Activated CD4-positive, alpha-beta T cell treated with anti-CD3 and anti-CD28 coated beads for 48 hours (primary cell): ENCODE measurements around the gene NKAPD1.
"Not testable (repeated sequence)": the region's sequence is repeated elsewhere in the genome, so short reads cannot be mapped to it uniquely, and the experiment has no call there.

ENCODE experiments used
- DNase-seq: peaks from one replicate; pipeline ENCODE4 v3.0.0-alpha.2; 2020

The NKAPD1 gene

GRCh38 chr11:112073941-112074811 lies at the start of gene NKAPD1, which contains the start of gene PIH1D2:
TSS of gene NKAPD1 (plus strand) at chr11:112074299. CDS start at chr11:112075575, 1,276 bp downstream.
TSS of gene PIH1D2 (minus strand) at chr11:112074017. CDS start at chr11:112073174, 843 bp downstream.
- peak; percentile 83 for DNase-seq

- peak; percentile 91 for DNase-seq
These were observed 49.1 kb upstream of the NKAPD1 start, which contains the start of gene DLAT for GRCh38 chr11:112024773-112025678. TSS of gene DLAT (plus strand) at chr11:112025408. CDS start at chr11:112025473, 65 bp downstream.

- DNase-seq = no peak
These were observed 48.4 kb upstream of the NKAPD1 start for GRCh38 chr11:112025707-112026106.

- not testable (repeated sequence) for DNase-seq
These were observed 47.2 kb upstream of the NKAPD1 start for GRCh38 chr11:112026784-112027410.

GRCh38 chr11:112029460-112029859 lies 44.6 kb upstream of the NKAPD1 start:
- DNase-seq = no peak

- DNase-seq = no peak
These were observed 40.2 kb upstream of the NKAPD1 start for GRCh38 chr11:112033902-112034301.

DNA sequence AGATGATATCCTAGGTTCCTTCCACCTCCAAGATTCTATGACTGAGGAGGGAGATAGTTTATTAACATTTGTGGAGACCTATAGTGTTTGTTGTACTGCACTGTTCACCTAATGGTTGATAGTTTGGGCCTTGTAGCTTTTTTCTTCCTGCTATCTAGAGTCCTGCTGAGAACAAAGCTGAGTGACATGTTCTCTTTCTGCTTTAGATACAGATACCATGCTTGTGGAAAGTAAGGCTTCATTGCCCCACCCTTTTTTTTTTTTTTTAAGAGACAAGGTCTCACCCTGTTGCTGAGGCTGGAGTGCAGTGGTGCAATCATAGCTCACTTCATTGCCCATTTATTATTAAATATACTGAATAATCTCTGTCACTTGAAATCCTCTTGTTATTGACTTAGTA lies 36.6 kb upstream of the NKAPD1 start:
- no peak for DNase-seq

DNA sequence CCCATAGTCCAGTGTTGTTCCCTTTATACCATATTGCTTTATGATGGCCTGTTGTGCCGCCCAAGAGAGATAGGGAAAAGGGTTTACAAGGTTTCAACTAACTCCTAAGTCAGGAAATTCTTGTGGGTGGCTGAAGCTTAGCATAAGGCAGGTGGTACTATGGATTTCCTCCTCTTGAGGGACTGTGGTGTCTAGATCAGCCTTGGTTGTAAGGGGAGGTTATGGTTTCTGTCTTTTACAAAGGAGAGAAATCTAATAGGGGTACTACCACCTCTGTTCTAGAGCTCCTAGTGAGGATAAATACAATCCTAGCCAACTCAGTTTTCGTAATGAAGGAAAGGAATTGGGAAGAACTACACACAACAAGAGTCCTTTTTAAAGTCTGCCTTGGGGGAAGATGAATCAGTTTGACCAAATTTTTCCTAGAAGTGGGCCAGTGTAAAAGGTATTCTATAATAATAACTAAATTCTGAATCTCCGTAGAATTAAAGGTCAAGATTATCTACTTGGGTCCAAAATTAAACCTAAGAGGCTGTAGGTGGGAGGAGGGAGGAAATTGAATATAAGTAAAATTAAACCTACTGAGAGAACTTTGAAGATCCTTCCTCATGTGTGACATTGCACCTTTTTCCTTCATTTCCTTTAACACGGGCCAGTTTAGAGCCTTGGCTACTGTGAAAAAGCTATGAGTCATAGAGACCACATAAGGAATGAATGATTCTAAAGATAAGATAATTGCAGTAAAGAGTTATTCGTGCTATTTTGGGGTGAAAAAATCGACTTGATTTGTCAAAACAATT lies 31.7 kb upstream of the NKAPD1 start:
- DNase-seq = no peak

- DNase-seq = no peak
These were observed 31.2 kb upstream of the NKAPD1 start for GRCh38 chr11:112042961-112043304.

- no peak for DNase-seq
These were observed 29.1 kb upstream of the NKAPD1 start for GRCh38 chr11:112044961-112045360.

- DNase-seq = not testable (repeated sequence)
These were observed 27.5 kb upstream of the NKAPD1 start for GRCh38 chr11:112046647-112047046.

DNA sequence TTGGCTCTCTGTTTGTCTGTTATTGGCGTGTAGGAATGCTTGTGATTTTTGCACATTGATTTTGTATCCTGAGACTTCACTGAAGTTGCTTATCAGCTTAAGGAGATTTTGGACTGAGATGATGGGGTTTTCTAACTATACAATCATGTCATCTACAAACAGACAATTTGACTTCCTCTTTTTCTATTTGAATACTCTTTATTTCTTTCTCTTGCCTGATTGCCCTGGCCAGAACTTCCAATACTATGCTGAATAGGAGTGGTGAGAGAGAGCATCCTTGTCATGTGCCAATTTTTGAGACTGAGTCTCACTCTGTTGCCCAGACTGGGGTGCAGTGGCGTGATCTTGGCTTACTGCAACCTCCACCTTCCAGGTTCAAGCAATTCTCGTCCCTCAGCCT lies 25.8 kb upstream of the NKAPD1 start:
- DNase-seq = not testable (repeated sequence)

GRCh38 chr11:112049777-112050176 lies 24.3 kb upstream of the NKAPD1 start:
- DNase-seq = no peak

DNA sequence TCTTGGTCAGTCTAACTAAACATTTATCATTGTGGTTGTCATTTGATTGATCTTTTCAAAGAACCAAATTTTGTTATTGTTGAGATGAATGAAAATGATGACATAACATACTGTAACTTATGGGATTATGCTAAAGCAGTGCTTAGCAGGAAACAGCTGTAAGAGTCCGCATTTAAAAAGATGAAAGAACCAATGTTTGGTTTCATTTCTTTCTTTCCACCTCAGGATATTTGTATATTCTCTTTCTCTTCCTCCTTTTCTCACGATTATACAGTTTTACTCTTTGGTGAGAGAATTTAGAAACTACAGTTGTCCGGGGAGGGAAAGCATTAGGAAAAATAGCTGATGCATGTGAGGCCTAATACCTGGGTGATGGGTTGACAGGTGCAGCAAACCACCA lies 23.4 kb upstream of the NKAPD1 start:
- no peak for DNase-seq

DNA sequence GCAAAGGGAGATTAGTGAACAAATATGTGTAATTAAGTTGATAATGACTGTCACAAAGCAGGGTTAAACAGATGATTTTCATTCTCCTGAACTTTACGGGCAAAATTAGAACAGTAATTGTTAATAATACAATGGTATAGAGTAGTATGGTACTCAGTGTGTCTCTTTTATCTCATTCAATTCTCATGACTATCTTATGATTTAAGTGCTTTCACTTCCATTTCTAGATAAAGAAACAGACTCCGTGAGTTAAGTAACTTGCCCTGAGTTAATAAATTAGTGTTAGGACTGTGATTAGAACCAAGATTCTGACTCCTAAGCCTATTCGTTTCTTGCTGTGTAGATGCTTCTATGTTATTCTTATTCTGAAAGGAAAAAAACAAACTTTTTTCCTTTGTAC lies 22.3 kb upstream of the NKAPD1 start:
- DNase-seq = no peak

- peak; percentile 20 for DNase-seq
These were observed 16.9 kb upstream of the NKAPD1 start for GRCh38 chr11:112057170-112057569.

DNA sequence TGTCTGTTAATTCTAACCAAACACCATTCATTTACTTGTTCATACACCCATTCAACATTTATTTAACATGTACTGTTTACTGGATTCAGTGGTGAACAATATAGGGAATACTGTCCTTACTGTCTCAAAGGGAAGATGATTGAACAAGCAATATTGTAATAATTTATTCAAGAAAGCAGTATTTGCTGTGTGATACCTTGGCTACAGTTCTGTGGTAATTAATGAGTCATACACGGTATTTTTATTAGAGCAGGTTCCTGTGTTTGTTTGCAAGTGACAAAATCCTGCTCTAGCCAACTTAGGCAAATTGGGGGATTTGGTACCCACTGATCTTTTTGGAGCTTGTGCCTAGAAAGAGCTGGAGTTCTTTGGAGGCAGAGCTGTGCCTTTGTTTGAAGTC lies 16.0 kb upstream of the NKAPD1 start:
- no peak for DNase-seq

DNA sequence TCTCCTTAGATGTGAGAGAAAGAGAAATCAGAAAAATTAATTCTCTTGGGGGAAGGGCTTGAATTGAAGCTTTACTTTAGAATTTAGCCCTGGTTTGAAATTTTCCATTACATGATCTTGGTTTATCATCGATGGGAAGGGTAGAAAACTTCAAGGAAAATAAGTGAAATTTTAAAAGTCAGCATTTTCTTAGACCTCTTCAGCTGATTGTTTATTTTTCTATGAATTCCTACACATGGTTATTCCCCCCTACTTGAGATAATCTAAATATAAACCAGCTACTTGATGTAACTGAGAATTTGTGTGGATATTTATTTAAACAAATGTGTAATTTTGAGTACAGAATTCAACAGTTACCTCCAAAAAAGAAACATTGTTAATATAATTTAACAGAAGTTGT lies 11.2 kb upstream of the NKAPD1 start:
- no peak for DNase-seq

- peak; percentile 57 for DNase-seq
These were observed 8.6 kb downstream of the NKAPD1 start for GRCh38 chr11:112082729-112083128.

GRCh38 chr11:112085822-112086421 lies 11.8 kb downstream of the NKAPD1 start:
- DNase-seq = peak; percentile 69

GRCh38 chr11:112086422-112087191 lies 12.5 kb downstream of the NKAPD1 start, which contains the start of the genes SDHD and TIMM8B:
TSS of gene SDHD (plus strand) at chr11:112086873. CDS start at chr11:112086908, 35 bp downstream.
TSS of gene TIMM8B (minus strand) at chr11:112086756. CDS start at chr11:112086723, 33 bp downstream.
- peak; percentile 96 for DNase-seq
